HCT116 (cell line): ENCODE measurements around the gene TBC1D17. TPM values are rescaled to one million over a fixed set of nuclear protein-coding genes. Genes with fewer than 3 reads are reported as not detected.

ENCODE experiments used
- ATAC-seq: fragments of 200-7000 bp; cut with Tn5 transposase; 2 replicates; pipeline ENCODE4 v1.9.1; 2020; ENCODE audit warnings: mild to moderate bottlenecking, moderate library complexity
- BruUV-seq: library from RNA; stranded (reverse); fragments of 400-500 nt; replicated peaks from 2 replicates; lab custom pipeline; 2021; lab: Mats Ljungman, UMichigan
- CTCF ChIA-PET: fragments of 300-600 bp; sonication (Branson Sonifier 250); formaldehyde crosslinking; loops from one replicate; lab custom pipeline; 2021; ENCODE audit warnings: antibody characterized with exemption; lab: Charles Lee
- POLR2A ChIA-PET: fragments of 300-600, 350-600 bp; sonication (Branson Sonifier 250); formaldehyde crosslinking; loops from one replicate; lab custom pipeline; 2021; ENCODE audit warnings: antibody characterized with exemption; lab: Charles Lee
- RAD21 ChIA-PET, 2 experiments: fragments of 300-600 bp; sonication (Branson Sonifier 250); formaldehyde crosslinking; loops; one replicate each; lab custom pipeline; 2023; ENCODE audit warnings: low total read pairs in 2 of 2; ENCODE audit not compliant: uncharacterized antibody in 2 of 2, unreplicated experiment in 2 of 2, low non-redundant PET in 1 of 2; lab: Charles Lee
- DNase-seq: peaks from one replicate; pipeline ENCODE4 v3.0.0-alpha.2; 2010; ENCODE audit warnings: low read depth, low spot score
- H2AFZ ChIP-seq: fragments of 200-600 bp; shearing (Covaris generic), sonication (generic); 2 replicates; pipeline ENCODE4 v1.6.1; 2017; ENCODE audit warnings: low read depth, mixed run types, mixed read lengths, antibody characterized with exemption, low read length; ENCODE audit not compliant: poor library complexity, severe bottlenecking
- H3K27ac ChIP-seq: 2 replicates; pipeline ENCODE4 v1.5.1; 2012; ENCODE audit warnings: low read depth, low read length
- H3K27me3 ChIP-seq: fragments of 200-600 bp; sonication (generic); 2 replicates; pipeline ENCODE4 v1.6.1; 2016; ENCODE audit warnings: mixed run types, low read length, mixed read lengths; ENCODE audit not compliant: insufficient read depth
- H3K36me3 ChIP-seq, 2 experiments: fragments of 200-500 bp in 1 of 2; fragments of 200-600 bp in 1 of 2; sonication (Bioruptor generic) in 1 of 2; sonication (generic) in 1 of 2; 2 replicates each; pipeline versions ENCODE4 v1.5.1 to v1.6.1; 2014 to 2016; ENCODE audit warnings: low read length in 2 of 2, inconsistent platforms in 1 of 2, mixed read lengths in 1 of 2, mixed run types in 1 of 2; ENCODE audit not compliant: insufficient read depth in 2 of 2, control insufficient read depth in 1 of 2
- H3K4me1 ChIP-seq, 2 experiments: fragments of 200-600 bp in 1 of 2; sonication (generic) in 1 of 2; 2 replicates each; pipeline versions ENCODE4 v1.5.1 to v1.6.1; 2012 to 2017; ENCODE audit warnings: low read length in 2 of 2, inconsistent platforms in 1 of 2, mild to moderate bottlenecking in 1 of 2, mixed read lengths in 1 of 2, mixed run types in 1 of 2, moderate library complexity in 1 of 2; ENCODE audit not compliant: insufficient read depth in 2 of 2, control insufficient read depth in 1 of 2
- H3K4me2 ChIP-seq: fragments of 200-600 bp; sonication (generic); 2 replicates; pipeline ENCODE4 v1.6.1; 2017; ENCODE audit warnings: mixed run types, low read length, mixed read lengths
- H3K4me3 ChIP-seq, 2 experiments: fragments of 200-600 bp in 1 of 2; sonication (generic) in 1 of 2; replicated peaks in 1 of 2; 2 replicates each; pipeline ENCODE4 v1.5.1; 2011 to 2016; ENCODE audit warnings: low read length in 2 of 2, control low read depth in 1 of 2, low read depth in 1 of 2, mild to moderate bottlenecking in 1 of 2, mixed read lengths in 1 of 2, mixed run types in 1 of 2
- H3K79me2 ChIP-seq: fragments of 200-600 bp; sonication (generic); 2 replicates; pipeline ENCODE4 v1.6.1; 2017; ENCODE audit warnings: mild to moderate bottlenecking, mixed run types, low read length, moderate library complexity, mixed read lengths; ENCODE audit not compliant: insufficient read depth
- H3K9ac ChIP-seq: fragments of 200-600 bp; sonication (generic); 2 replicates; pipeline ENCODE4 v1.6.1; 2016; ENCODE audit warnings: low read length, mixed read lengths
- H3K9me2 ChIP-seq: fragments of 200-600 bp; sonication (generic), shearing (Covaris generic); 2 replicates; pipeline ENCODE4 v1.6.1; 2017; ENCODE audit warnings: mixed run types, mild to moderate bottlenecking, moderate library complexity; ENCODE audit not compliant: insufficient read depth
- H3K9me3 ChIP-seq, 2 experiments: fragments of 200-500 bp in 1 of 2; fragments of 200-600 bp in 1 of 2; sonication (Bioruptor generic) in 1 of 2; sonication (generic) in 1 of 2; 2 replicates each; pipeline ENCODE4 v1.6.1; 2014 to 2017; ENCODE audit warnings: low read length in 2 of 2, mixed read lengths in 2 of 2, inconsistent platforms in 1 of 2, low read depth in 1 of 2, mild to moderate bottlenecking in 1 of 2, mixed run types in 1 of 2, moderate library complexity in 1 of 2; ENCODE audit not compliant: control insufficient read depth in 1 of 2, insufficient read depth in 1 of 2
- H4K20me1 ChIP-seq: fragments of 200-600 bp; sonication (generic), shearing (Covaris generic); 2 replicates; pipeline ENCODE4 v1.6.1; 2017; ENCODE audit warnings: mixed run types, mild to moderate bottlenecking, moderate library complexity; ENCODE audit not compliant: insufficient read depth
- ATF3 ChIP-seq: IDR thresholded peaks from 2 replicates; pipeline ENCODE4 v1.6.1; 2012
- CBX3 ChIP-seq: IDR thresholded peaks from 2 replicates; pipeline ENCODE4 v1.6.1; 2012; ENCODE audit warnings: low read depth
- EGR1 ChIP-seq: IDR thresholded peaks from 2 replicates; pipeline ENCODE4 v1.6.1; 2012; ENCODE audit warnings: low read depth
- ELF1 ChIP-seq: IDR thresholded peaks from 2 replicates; pipeline ENCODE4 v1.6.1; 2012; ENCODE audit warnings: low read depth, borderline replicate concordance
- EZH2 ChIP-seq: fragments of 200-600 bp; sonication (generic); IDR thresholded peaks from 2 replicates; pipeline ENCODE4 v1.6.1; 2017; ENCODE audit warnings: antibody characterized with exemption, mixed run types
- EZH2phosphoT487 ChIP-seq: fragments of 200-600 bp; IDR thresholded peaks from 2 replicates; pipeline ENCODE4 v1.6.1; 2018; ENCODE audit warnings: antibody characterized with exemption, borderline replicate concordance
- FOSL1 ChIP-seq: IDR thresholded peaks from 2 replicates; pipeline ENCODE4 v1.6.1; 2012; ENCODE audit warnings: low read depth
- POLR2AphosphoS5 ChIP-seq: IDR thresholded peaks from 2 replicates; pipeline ENCODE4 v1.6.1; 2011; ENCODE audit warnings: mild to moderate bottlenecking, low read depth, low read length, moderate library complexity
- RAD21 ChIP-seq: IDR thresholded peaks from 2 replicates; pipeline ENCODE4 v1.6.1; 2012; ENCODE audit warnings: low read depth, mild to moderate bottlenecking
- SIN3A ChIP-seq: IDR thresholded peaks from 2 replicates; pipeline ENCODE4 v1.6.1; 2012; ENCODE audit warnings: low read depth
- SP1 ChIP-seq: IDR thresholded peaks from 2 replicates; pipeline ENCODE4 v1.6.1; 2012; ENCODE audit warnings: low read depth
- TCF7L2 ChIP-seq: IDR thresholded peaks from 2 replicates; pipeline ENCODE4 v1.7.0; 2011; ENCODE audit warnings: borderline replicate concordance, inconsistent platforms; ENCODE audit not compliant: insufficient read depth, insufficient read length; ENCODE audit errors: extremely low read depth
- ZFX ChIP-seq: fragments of 450-650 bp; IDR thresholded peaks from 2 replicates; pipeline ENCODE4 v1.6.1; 2017
- intact Hi-C: fragments of 100-400 bp; cut with micrococcal nuclease; formaldehyde crosslinking; loops from 2 replicates; pipeline ENCODE4 v1.10.0; 2022
- total RNA-seq: library from RNA; stranded (reverse); gene quantifications from one replicate; pipeline ENCODE4 v1.2.1, GENCODE V29; 2021; ENCODE audit not compliant: unreplicated experiment
- TF ChIP-seq, protein P1 (sequence below): IDR thresholded peaks from 2 replicates; pipeline ENCODE4 v1.6.1; 2012
- TF ChIP-seq, protein P2 (sequence below), 3 experiments: fragments of 200-600 bp in 1 of 3; sonication (generic) in 1 of 3; IDR thresholded peaks in 2 of 3; conservative IDR thresholded peaks in 1 of 3; 2 replicates each; pipeline ENCODE4 v1.5.1; 2012 to 2017; ENCODE audit warnings: low read depth in 2 of 3, low read length in 2 of 3, antibody characterized with exemption in 1 of 3, borderline replicate concordance in 1 of 3, control low read depth in 1 of 3, mild to moderate bottlenecking in 1 of 3, mixed read lengths in 1 of 3, mixed run types in 1 of 3, moderate library complexity in 1 of 3; ENCODE audit not compliant: insufficient read depth in 1 of 3
- TF ChIP-seq, protein P3 (sequence below): IDR thresholded peaks from 2 replicates; pipeline ENCODE4 v1.6.1; 2011; ENCODE audit warnings: mild to moderate bottlenecking, low read length, moderate library complexity; ENCODE audit not compliant: insufficient replicate concordance; ENCODE audit errors: extremely low read depth
- TF ChIP-seq, protein P4 (sequence below): IDR thresholded peaks from 2 replicates; pipeline ENCODE4 v1.6.1; 2012; ENCODE audit warnings: low read depth

The TBC1D17 gene
- total RNA-seq, 1 experiment from 2014 or later = 32.9 TPM

GRCh38 chr19:49880162-49880869, 2.8 kb downstream of the TBC1D17 start:
- Histone ChIP-seq H3K9ac (no peak overlapping the region), H3K9me3 (peaks cover 0 to 6% of the 10 kb centered on the region in 2 experiments; a peak in 1 of 4 replicates), H3K9me2 (no peaks in the 10 kb centered on the region), H3K79me2 (peaks cover 16% of the 10 kb centered on the region), H3K4me2 (no peak overlapping the region), H3K4me1 (peaks cover 10 to 28% of the 10 kb centered on the region in 2 experiments), H3K4me3 (no peak overlapping the region), H3K27ac (no peak overlapping the region), H3K27me3 (no peaks in the 10 kb centered on the region), H3K36me3 (peaks cover 12 to 18% of the 10 kb centered on the region in 2 experiments), H4K20me1 (no peaks in the 10 kb centered on the region), H2AFZ (no peak overlapping the region)
- TF ChIP-seq EGR1 (no peak), RAD21 (no peak), EZH2phosphoT487 (no peak), ZFX (no peak), SIN3A (no peak), FOSL1 (no peak), TCF7L2 (no peak), ATF3 (no peak), POLR2AphosphoS5 (no peak), ELF1 (no peak), CBX3 (no peak), EZH2 (no peak), SP1 (no peak)
- TF ChIP-seq, protein P1, sequence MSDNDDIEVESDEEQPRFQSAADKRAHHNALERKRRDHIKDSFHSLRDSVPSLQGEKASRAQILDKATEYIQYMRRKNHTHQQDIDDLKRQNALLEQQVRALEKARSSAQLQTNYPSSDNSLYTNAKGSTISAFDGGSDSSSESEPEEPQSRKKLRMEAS = no peak
- TF ChIP-seq, protein P2, sequence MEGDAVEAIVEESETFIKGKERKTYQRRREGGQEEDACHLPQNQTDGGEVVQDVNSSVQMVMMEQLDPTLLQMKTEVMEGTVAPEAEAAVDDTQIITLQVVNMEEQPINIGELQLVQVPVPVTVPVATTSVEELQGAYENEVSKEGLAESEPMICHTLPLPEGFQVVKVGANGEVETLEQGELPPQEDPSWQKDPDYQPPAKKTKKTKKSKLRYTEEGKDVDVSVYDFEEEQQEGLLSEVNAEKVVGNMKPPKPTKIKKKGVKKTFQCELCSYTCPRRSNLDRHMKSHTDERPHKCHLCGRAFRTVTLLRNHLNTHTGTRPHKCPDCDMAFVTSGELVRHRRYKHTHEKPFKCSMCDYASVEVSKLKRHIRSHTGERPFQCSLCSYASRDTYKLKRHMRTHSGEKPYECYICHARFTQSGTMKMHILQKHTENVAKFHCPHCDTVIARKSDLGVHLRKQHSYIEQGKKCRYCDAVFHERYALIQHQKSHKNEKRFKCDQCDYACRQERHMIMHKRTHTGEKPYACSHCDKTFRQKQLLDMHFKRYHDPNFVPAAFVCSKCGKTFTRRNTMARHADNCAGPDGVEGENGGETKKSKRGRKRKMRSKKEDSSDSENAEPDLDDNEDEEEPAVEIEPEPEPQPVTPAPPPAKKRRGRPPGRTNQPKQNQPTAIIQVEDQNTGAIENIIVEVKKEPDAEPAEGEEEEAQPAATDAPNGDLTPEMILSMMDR (IDR thresholded peaks at IDR 0.05 in 2 of 3, conservative IDR thresholded peaks at IDR 0.05 in 1 of 3; ENCODE audit: borderline replicate concordance in 1 of 3, insufficient read depth in 1 of 3, low read depth in 2 of 3, low read length in 2 of 3) = no peak
- TF ChIP-seq, protein P3, sequence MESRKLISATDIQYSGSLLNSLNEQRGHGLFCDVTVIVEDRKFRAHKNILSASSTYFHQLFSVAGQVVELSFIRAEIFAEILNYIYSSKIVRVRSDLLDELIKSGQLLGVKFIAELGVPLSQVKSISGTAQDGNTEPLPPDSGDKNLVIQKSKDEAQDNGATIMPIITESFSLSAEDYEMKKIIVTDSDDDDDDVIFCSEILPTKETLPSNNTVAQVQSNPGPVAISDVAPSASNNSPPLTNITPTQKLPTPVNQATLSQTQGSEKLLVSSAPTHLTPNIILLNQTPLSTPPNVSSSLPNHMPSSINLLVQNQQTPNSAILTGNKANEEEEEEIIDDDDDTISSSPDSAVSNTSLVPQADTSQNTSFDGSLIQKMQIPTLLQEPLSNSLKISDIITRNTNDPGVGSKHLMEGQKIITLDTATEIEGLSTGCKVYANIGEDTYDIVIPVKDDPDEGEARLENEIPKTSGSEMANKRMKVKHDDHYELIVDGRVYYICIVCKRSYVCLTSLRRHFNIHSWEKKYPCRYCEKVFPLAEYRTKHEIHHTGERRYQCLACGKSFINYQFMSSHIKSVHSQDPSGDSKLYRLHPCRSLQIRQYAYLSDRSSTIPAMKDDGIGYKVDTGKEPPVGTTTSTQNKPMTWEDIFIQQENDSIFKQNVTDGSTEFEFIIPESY = no peak
- TF ChIP-seq, protein P4, sequence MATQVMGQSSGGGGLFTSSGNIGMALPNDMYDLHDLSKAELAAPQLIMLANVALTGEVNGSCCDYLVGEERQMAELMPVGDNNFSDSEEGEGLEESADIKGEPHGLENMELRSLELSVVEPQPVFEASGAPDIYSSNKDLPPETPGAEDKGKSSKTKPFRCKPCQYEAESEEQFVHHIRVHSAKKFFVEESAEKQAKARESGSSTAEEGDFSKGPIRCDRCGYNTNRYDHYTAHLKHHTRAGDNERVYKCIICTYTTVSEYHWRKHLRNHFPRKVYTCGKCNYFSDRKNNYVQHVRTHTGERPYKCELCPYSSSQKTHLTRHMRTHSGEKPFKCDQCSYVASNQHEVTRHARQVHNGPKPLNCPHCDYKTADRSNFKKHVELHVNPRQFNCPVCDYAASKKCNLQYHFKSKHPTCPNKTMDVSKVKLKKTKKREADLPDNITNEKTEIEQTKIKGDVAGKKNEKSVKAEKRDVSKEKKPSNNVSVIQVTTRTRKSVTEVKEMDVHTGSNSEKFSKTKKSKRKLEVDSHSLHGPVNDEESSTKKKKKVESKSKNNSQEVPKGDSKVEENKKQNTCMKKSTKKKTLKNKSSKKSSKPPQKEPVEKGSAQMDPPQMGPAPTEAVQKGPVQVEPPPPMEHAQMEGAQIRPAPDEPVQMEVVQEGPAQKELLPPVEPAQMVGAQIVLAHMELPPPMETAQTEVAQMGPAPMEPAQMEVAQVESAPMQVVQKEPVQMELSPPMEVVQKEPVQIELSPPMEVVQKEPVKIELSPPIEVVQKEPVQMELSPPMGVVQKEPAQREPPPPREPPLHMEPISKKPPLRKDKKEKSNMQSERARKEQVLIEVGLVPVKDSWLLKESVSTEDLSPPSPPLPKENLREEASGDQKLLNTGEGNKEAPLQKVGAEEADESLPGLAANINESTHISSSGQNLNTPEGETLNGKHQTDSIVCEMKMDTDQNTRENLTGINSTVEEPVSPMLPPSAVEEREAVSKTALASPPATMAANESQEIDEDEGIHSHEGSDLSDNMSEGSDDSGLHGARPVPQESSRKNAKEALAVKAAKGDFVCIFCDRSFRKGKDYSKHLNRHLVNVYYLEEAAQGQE = no peak
- POLR2A ChIA-PET = no interaction called here
- no peak for ATAC-seq
- intact Hi-C loops = no loop called here
- DNase-seq = no peak
- BruUV-seq = no TSS peak
- CTCF ChIA-PET = no interaction called here
- RAD21 ChIA-PET = no interaction called here
